A549 (cell line): ENCODE measurements around the gene SH2D1B.

Experiments
- CHD2 ChIP-seq: fragments of 150-350 bp; IDR thresholded peaks from 2 replicates; pipeline ENCODE4 v1.6.1; 2014; ENCODE audit warnings: low read length; ENCODE audit not compliant: partially characterized antibody
- CTCF ChIP-seq: fragments of >200 bp; sonication (Bioruptor Twin); formaldehyde crosslinking; IDR thresholded peaks from 3 replicates; pipeline ENCODE4 v1.5.1; 2016
- EP300 ChIP-seq, 2 experiments: fragments of >200 bp; sonication (Bioruptor Twin); formaldehyde crosslinking; IDR thresholded peaks; 2 replicates in 1 of 2; 3 replicates in 1 of 2; pipeline ENCODE4 v1.6.1; 2016 to 2017
- JUNB ChIP-seq: fragments of >200 bp; sonication (Bioruptor Twin); formaldehyde crosslinking; IDR thresholded peaks from 2 replicates; pipeline ENCODE4 v1.6.1; 2016
- MAZ ChIP-seq: fragments of 150-350 bp; IDR thresholded peaks from 2 replicates; pipeline ENCODE4 v1.6.1; 2014; ENCODE audit warnings: antibody characterized with exemption, low read depth, low read length, borderline replicate concordance
- PHF8 ChIP-seq: fragments of 200-600 bp; sonication (generic); IDR thresholded peaks from 2 replicates; pipeline ENCODE4 v1.6.1; 2016; ENCODE audit warnings: low read depth, mild to moderate bottlenecking, antibody characterized with exemption, moderate library complexity, borderline replicate concordance
- POLR2A ChIP-seq: IDR thresholded peaks from 2 replicates; pipeline ENCODE4 v1.6.1; 2012; ENCODE audit warnings: mild to moderate bottlenecking, low read length
- RAD21 ChIP-seq, 2 experiments: fragments of >200 bp in 1 of 2; sonication (Bioruptor Twin) in 1 of 2; formaldehyde crosslinking in 1 of 2; IDR thresholded peaks in 1 of 2; conservative IDR thresholded peaks in 1 of 2; 2 replicates in 1 of 2; 3 replicates in 1 of 2; pipeline ENCODE4 v1.6.1; 2012 to 2018; ENCODE audit warnings: inconsistent platforms in 1 of 2
- RARB ChIP-seq: fragments of 250-450 bp; sonication (Bioruptor Pico); IDR thresholded peaks from 2 replicates; pipeline ENCODE4 v1.8.0; 2021; ENCODE audit warnings: mild to moderate bottlenecking, moderate library complexity
- RFX5 ChIP-seq: fragments of 450-650 bp; IDR thresholded peaks from 2 replicates; pipeline ENCODE4 v1.7.1; 2014; ENCODE audit warnings: antibody characterized with exemption, mild to moderate bottlenecking, moderate library complexity
- RNF2 ChIP-seq: fragments of 200-600 bp; sonication (generic); IDR thresholded peaks from 2 replicates; pipeline ENCODE4 v1.6.1; 2016; ENCODE audit warnings: low read depth, mild to moderate bottlenecking, antibody characterized with exemption, moderate library complexity, borderline replicate concordance
- TF ChIP-seq, protein P1 (sequence below): fragments of 450-650 bp; IDR thresholded peaks from 2 replicates; pipeline ENCODE4 v1.6.1; 2014; ENCODE audit warnings: antibody characterized with exemption
- TF ChIP-seq, protein P2 (sequence below): IDR thresholded peaks from 2 replicates; pipeline ENCODE4 v1.6.1; 2012
- TF ChIP-seq, protein P3 (sequence below): fragments of 200-600 bp; sonication (generic); IDR thresholded peaks from 2 replicates; pipeline ENCODE4 v1.6.1; 2016; ENCODE audit warnings: antibody characterized with exemption, mild to moderate bottlenecking, moderate library complexity

GRCh38 chr1:162400790-162401355 lies 11.1 kb downstream of the SH2D1B start:
- TF ChIP-seq POLR2A (no peak), PHF8 (no peak), RAD21 (conservative IDR thresholded peaks at IDR 0.05 in 1 of 2, IDR thresholded peaks at IDR 0.05 in 1 of 2) (no peak), JUNB (no peak), CTCF (no peak), EP300 (IDR thresholded peaks at IDR 0.05) (no peak), RARB (CRISPR knock-in tag) (no peak), RFX5 (no peak), CHD2 (no peak), MAZ (no peak), RNF2 (no peak)
- TF ChIP-seq, protein P1, sequence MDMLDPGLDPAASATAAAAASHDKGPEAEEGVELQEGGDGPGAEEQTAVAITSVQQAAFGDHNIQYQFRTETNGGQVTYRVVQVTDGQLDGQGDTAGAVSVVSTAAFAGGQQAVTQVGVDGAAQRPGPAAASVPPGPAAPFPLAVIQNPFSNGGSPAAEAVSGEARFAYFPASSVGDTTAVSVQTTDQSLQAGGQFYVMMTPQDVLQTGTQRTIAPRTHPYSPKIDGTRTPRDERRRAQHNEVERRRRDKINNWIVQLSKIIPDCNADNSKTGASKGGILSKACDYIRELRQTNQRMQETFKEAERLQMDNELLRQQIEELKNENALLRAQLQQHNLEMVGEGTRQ: no peak
- TF ChIP-seq, protein P2, sequence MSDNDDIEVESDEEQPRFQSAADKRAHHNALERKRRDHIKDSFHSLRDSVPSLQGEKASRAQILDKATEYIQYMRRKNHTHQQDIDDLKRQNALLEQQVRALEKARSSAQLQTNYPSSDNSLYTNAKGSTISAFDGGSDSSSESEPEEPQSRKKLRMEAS: no peak
- TF ChIP-seq, protein P3, sequence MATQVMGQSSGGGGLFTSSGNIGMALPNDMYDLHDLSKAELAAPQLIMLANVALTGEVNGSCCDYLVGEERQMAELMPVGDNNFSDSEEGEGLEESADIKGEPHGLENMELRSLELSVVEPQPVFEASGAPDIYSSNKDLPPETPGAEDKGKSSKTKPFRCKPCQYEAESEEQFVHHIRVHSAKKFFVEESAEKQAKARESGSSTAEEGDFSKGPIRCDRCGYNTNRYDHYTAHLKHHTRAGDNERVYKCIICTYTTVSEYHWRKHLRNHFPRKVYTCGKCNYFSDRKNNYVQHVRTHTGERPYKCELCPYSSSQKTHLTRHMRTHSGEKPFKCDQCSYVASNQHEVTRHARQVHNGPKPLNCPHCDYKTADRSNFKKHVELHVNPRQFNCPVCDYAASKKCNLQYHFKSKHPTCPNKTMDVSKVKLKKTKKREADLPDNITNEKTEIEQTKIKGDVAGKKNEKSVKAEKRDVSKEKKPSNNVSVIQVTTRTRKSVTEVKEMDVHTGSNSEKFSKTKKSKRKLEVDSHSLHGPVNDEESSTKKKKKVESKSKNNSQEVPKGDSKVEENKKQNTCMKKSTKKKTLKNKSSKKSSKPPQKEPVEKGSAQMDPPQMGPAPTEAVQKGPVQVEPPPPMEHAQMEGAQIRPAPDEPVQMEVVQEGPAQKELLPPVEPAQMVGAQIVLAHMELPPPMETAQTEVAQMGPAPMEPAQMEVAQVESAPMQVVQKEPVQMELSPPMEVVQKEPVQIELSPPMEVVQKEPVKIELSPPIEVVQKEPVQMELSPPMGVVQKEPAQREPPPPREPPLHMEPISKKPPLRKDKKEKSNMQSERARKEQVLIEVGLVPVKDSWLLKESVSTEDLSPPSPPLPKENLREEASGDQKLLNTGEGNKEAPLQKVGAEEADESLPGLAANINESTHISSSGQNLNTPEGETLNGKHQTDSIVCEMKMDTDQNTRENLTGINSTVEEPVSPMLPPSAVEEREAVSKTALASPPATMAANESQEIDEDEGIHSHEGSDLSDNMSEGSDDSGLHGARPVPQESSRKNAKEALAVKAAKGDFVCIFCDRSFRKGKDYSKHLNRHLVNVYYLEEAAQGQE: no peak
